Stomach (tissue), 9 donors: ENCODE data around the gene TEAD4. TPM values are rescaled to one million over a fixed set of nuclear protein-coding genes. Genes with fewer than 3 reads are reported as not detected.

ENCODE experiments used
- DNase-seq, 2 donors: peaks; one replicate each; pipeline versions ENCODE4 v3.0.0 to v3.0.0-alpha.2; 2013 to 2019
- H3K27ac ChIP-seq, 5 donors: fragments of 200-600 bp in 4 of 5; sonication (generic) in 4 of 5; one replicate each; pipeline ENCODE4 v1.5.1; 2013 to 2019; ENCODE audit warnings: mild to moderate bottlenecking in 1 of 5, moderate library complexity in 1 of 5
- H3K27me3 ChIP-seq, 3 donors: fragments of 200-600 bp; sonication (generic); one replicate each; pipeline ENCODE4 v1.5.1; 2017 to 2019; ENCODE audit warnings: mixed run types in 1 of 3
- H3K36me3 ChIP-seq, 4 donors: fragments of 200-600 bp; sonication (generic); 1 replicate in 3 of 4; 2 replicates in 1 of 4; pipeline ENCODE4 v1.5.1; 2016 to 2019
- H3K4me1 ChIP-seq, 4 donors: fragments of 200-600 bp; sonication (generic); one replicate each; pipeline ENCODE4 v1.5.1; 2016 to 2019
- H3K4me3 ChIP-seq, 4 donors: fragments of 200-600 bp; sonication (generic) in 3 of 4; one replicate each; pipeline ENCODE4 v1.5.1; 2016 to 2019; ENCODE audit warnings: mild to moderate bottlenecking in 1 of 4
- H3K9me3 ChIP-seq, 4 donors: fragments of 200-600 bp; sonication (generic); one replicate each; pipeline ENCODE4 v1.5.1; 2016 to 2019
- CTCF ChIP-seq, 7 experiments: fragments of 450-650 bp in 4 of 7; fragments of 200-600 bp in 3 of 7; sonication (generic) in 3 of 7; IDR thresholded peaks; one replicate each; pipeline ENCODE4 v1.5.1; 2016 to 2019; ENCODE audit warnings: antibody characterized with exemption in 7 of 7, control low read depth in 2 of 7, mild to moderate bottlenecking in 1 of 7
- EP300 ChIP-seq: sonication (generic); formaldehyde crosslinking; IDR thresholded peaks from one replicate; pipeline ENCODE4 v1.6.1; 2017; ENCODE audit warnings: antibody characterized with exemption
- POLR2A ChIP-seq, 4 donors: fragments of 450-650 bp; IDR thresholded peaks; one replicate each; pipeline ENCODE4 v1.6.1; 2016; ENCODE audit warnings: antibody characterized with exemption in 4 of 4, control low read depth in 2 of 4, mild to moderate bottlenecking in 1 of 4, moderate library complexity in 1 of 4
- POLR2AphosphoS5 ChIP-seq, 3 donors: sonication (generic); formaldehyde crosslinking; IDR thresholded peaks; one replicate each; pipeline ENCODE4 v1.6.1; 2016; ENCODE audit warnings: antibody characterized with exemption in 3 of 3
- WGBS, 5 donors: extraction: QIAGEN DNeasy Blood & Tissue Kit in 3 of 5; methylation state at CpG; one replicate each; pipeline versions ENCODE4 v1.1.5 to v1.1.7; 2013 to 2018; 5-methylcytosine and 5-hydroxymethylcytosine counted together
- intact Hi-C: fragments of 100-400 bp; cut with DNase I; formaldehyde crosslinking; loops from one replicate; pipeline ENCODE4 v1.15.1; 2023; ENCODE audit warnings: low total_unique reads
- polyA plus RNA-seq, 3 donors: library from polyadenylated mRNA; stranded (reverse); fragments of 200-250 nt; gene quantifications; one replicate each; pipeline ENCODE4 v1.2.3, GENCODE V29; 2013
- total RNA-seq, 5 donors: library from RNA; depleted of rRNA; stranded (reverse); fragments of >200 nt; gene quantifications; one replicate each; pipeline versions ENCODE4 v1.1.0 to v1.2.3, GENCODE V29; 2014 to 2016
- donor health status: healthy with polysubstance abuse.
- donor health status: Bipolar disorder and iron deficiency.
- donor health status: healthy.

Gene TEAD4
- total and polyA plus RNA-seq, 8 donors, result 5.7 to 10.6 (median 8.3) TPM; not detected in 2

GRCh38 chr12:2934371-2934770 is 24.8 kb upstream of the TEAD4 start:
- no peak overlapping the region for H3K4me3 ChIP-seq
- H3K36me3 ChIP-seq, result peaks cover 56 to 98% (median 94%) of the 10 kb centered on the region in 4 donors
- DNase-seq, result no peak
- WGBS, 5 donors, result 88 to 93% (median 90%) methylated on average over 6 of the region's 6 CpGs
- intact Hi-C loops, result no loop called here
- H3K27me3 ChIP-seq, result no peaks in the 10 kb centered on the region
- H3K4me1 ChIP-seq, result no peaks in the 10 kb centered on the region
- no peaks in the 10 kb centered on the region for H3K9me3 ChIP-seq
- no peak overlapping the region for H3K27ac ChIP-seq
- TF ChIP-seq POLR2A (IDR thresholded peaks at IDR 0.05) (no peak), POLR2AphosphoS5 (IDR thresholded peaks at IDR 0.05) (no peak), EP300 (no peak), CTCF (IDR thresholded peaks at IDR 0.05) (no peak)

DNA sequence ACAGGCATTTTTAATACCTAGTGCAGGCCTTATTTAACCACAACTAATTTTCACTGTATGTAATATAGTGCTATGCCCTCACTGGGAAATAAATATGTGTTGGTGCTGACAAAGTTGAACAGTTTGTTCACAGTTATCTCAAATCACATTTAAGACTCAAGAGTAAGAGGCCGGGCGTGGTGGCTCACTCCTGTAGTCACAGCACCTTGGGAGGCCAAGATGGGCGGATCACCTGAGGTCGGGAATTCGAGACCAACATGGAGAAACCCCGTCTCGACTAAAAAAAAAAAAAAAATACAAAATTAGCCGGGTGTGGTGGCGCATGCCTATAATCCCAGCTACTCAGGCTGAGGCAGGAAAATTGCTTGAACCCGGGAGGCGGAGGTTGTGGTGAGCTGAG is 22.9 kb upstream of the TEAD4 start:
- Histone ChIP-seq H3K27me3 (no peaks in the 10 kb centered on the region), H3K4me1 (no peaks in the 10 kb centered on the region), H3K27ac (no peak overlapping the region), H3K36me3 (peaks cover 59 to 98% (median 94%) of the 10 kb centered on the region in 4 donors), H3K4me3 (no peak overlapping the region), H3K9me3 (no peaks in the 10 kb centered on the region)
- TF ChIP-seq POLR2A (IDR thresholded peaks at IDR 0.05) (no peak), POLR2AphosphoS5 (IDR thresholded peaks at IDR 0.05) (no peak), EP300 (no peak), CTCF (IDR thresholded peaks at IDR 0.05) (no peak)
- WGBS, 5 donors, result 87 to 97% (median 94%) methylated on average over 11 of the region's 11 CpGs
- DNase-seq, result no peak
- intact Hi-C loops, result no loop called here

DNA sequence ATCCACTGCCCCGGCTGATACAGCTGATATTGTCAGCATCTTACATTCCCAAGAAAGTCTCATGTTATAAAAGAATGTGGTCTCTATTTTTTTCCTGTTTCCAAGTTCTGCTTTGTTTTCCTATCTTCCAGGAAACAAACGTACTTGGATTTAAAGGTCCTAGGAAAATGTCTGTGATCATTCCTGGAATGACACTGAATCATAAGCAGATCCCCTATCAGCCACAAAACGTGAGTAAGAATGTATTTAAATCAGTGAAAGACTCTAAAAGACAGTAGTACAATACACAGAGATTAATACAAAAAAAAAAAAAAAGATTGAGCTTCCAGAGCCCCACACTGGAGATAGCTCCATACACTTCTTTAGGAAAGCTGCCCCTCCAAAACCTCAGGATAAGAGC is 21.7 kb upstream of the TEAD4 start:
- Histone ChIP-seq H3K27ac (no peak overlapping the region), H3K9me3 (no peaks in the 10 kb centered on the region), H3K27me3 (no peaks in the 10 kb centered on the region), H3K4me1 (no peaks in the 10 kb centered on the region), H3K4me3 (no peak overlapping the region), H3K36me3 (peaks cover 51 to 89% (median 87%) of the 10 kb centered on the region in 4 donors)
- intact Hi-C loops, result no loop called here
- WGBS, 5 donors, result 71 to 83% (median 77%) methylated on average over 3 of the region's 3 CpGs
- TF ChIP-seq CTCF (IDR thresholded peaks at IDR 0.05) (no peak), POLR2A (IDR thresholded peaks at IDR 0.05) (no peak), EP300 (no peak), POLR2AphosphoS5 (IDR thresholded peaks at IDR 0.05) (no peak)
- DNase-seq, result no peak

- Histone ChIP-seq H3K27ac (no peak overlapping the region), H3K4me3 (no peak overlapping the region), H3K36me3 (peaks cover 35 to 73% (median 70%) of the 10 kb centered on the region in 4 donors), H3K9me3 (no peaks in the 10 kb centered on the region), H3K4me1 (peaks cover 0 to 2% (median under 1%) of the 10 kb centered on the region in 4 donors), H3K27me3 (no peaks in the 10 kb centered on the region)
- intact Hi-C loops, result no loop called here
- no peak for DNase-seq
- TF ChIP-seq CTCF (IDR thresholded peaks at IDR 0.05) (no peak), POLR2A (IDR thresholded peaks at IDR 0.05) (no peak), POLR2AphosphoS5 (IDR thresholded peaks at IDR 0.05) (no peak), EP300 (no peak)
- 87 to 95% (median 94%) methylated on average over 5 of the region's 5 CpGs for WGBS, 5 donors
These were observed 20.0 kb upstream of the TEAD4 start for GRCh38 chr12:2939191-2939590.
